Heart right ventricle (tissue), 16 donors: ENCODE measurements around the gene PCDHGA10. TPM values are rescaled to one million over a fixed set of nuclear protein-coding genes. Genes with fewer than 3 reads are reported as not detected.
"Not testable (repeated sequence)": the region's sequence is repeated elsewhere in the genome, so short reads cannot be mapped to it uniquely, and the experiment has no call there.

Experiments
- ATAC-seq, 8 donors: fragments of 200-7000 bp; cut with Tn5 transposase; one replicate each; pipeline ENCODE4 v1.9.1; 2020; ENCODE audit warnings: mild to moderate bottlenecking in 8 of 8, moderate library complexity in 8 of 8, moderate number of reproducible peaks in 1 of 8
- DNase-seq, 2 donors: peaks; one replicate each; pipeline ENCODE4 v3.0.0-alpha.2; 2020
- H3K27ac ChIP-seq, 10 donors: fragments of 200-600 bp; sonication (generic) in 2 of 10; one replicate each; pipeline versions ENCODE4 v1.5.0 to v1.8.0; 2020 to 2022; ENCODE audit warnings: mild to moderate bottlenecking in 3 of 10
- H3K27me3 ChIP-seq, 7 donors: fragments of 200-600 bp; one replicate each; pipeline ENCODE4 v1.8.0; 2021 to 2022; ENCODE audit warnings: mild to moderate bottlenecking in 2 of 7
- H3K36me3 ChIP-seq, 9 donors: fragments of 200-600 bp; sonication (generic) in 1 of 9; one replicate each; pipeline versions ENCODE4 v1.5.0 to v1.8.0; 2020 to 2022; ENCODE audit warnings: mild to moderate bottlenecking in 2 of 9
- H3K4me1 ChIP-seq, 9 donors: fragments of 200-600 bp; sonication (generic) in 1 of 9; one replicate each; pipeline versions ENCODE4 v1.5.0 to v1.8.0; 2020 to 2022; ENCODE audit warnings: mild to moderate bottlenecking in 4 of 9
- H3K4me3 ChIP-seq, 10 donors: fragments of 200-600 bp; sonication (generic) in 2 of 10; one replicate each; pipeline versions ENCODE4 v1.5.0 to v1.8.0; 2020 to 2022; ENCODE audit warnings: mild to moderate bottlenecking in 7 of 10, moderate library complexity in 2 of 10
- H3K9me3 ChIP-seq, 11 donors: fragments of 200-600 bp in 10 of 11; sonication (generic) in 2 of 11; one replicate each; pipeline versions ENCODE4 v1.5.0 to v1.8.0; 2013 to 2022; ENCODE audit warnings: mild to moderate bottlenecking in 2 of 11, control low read depth in 1 of 11, moderate library complexity in 1 of 11
- CTCF ChIP-seq, 9 donors: fragments of 200-600 bp; sonication (generic) in 2 of 9; IDR thresholded peaks; one replicate each; pipeline versions ENCODE4 v1.5.0 to v1.8.0; 2021 to 2022; ENCODE audit warnings: antibody characterized with exemption in 9 of 9, mild to moderate bottlenecking in 5 of 9, moderate library complexity in 1 of 9
- WGBS, 2 donors: extraction: QIAGEN DNeasy Blood & Tissue Kit; methylation state at CpG; one replicate each; pipeline ENCODE4 v1.1.7; 2013; ENCODE audit warnings: inconsistent platforms in 1 of 2; 5-methylcytosine and 5-hydroxymethylcytosine counted together
- intact Hi-C, 10 donors: fragments of 100-400 bp; cut with DNase I; formaldehyde crosslinking; loops; one replicate each; pipeline versions ENCODE4 v1.11.1 to v1.14.2; 2022
- polyA plus RNA-seq, 2 donors: library from polyadenylated mRNA; stranded (reverse); fragments of 200-250 nt; gene quantifications; one replicate each; pipeline ENCODE4 v1.2.3, GENCODE V29; 2013
- total RNA-seq, 10 donors: library from RNA; stranded (reverse); fragmentation: NEBNext Ultra II Directional in 3 of 10; extraction: Animal tissue kit (Norgen Biotek cat#: 25700) in 3 of 10; gene quantifications; one replicate each; pipeline versions ENCODE4 v1.2.1 to v1.2.4, GENCODE V29; 2021 to 2023
- donor health status: Arrhythmogenic right ventricular cardiomyopathy.
- donor health status: ischemic (EF 13 %, LVEDD 7.1; RV severe dilation, severe dysfunction).
- donor health status: healthy with polysubstance abuse.
- donor health status: DM: no; HTN: yes; CAD: no.
- donor health status: DM: no; HTN: no; CAD: no.
- donor health status: ischemic (EF 25% LVEDD 6.9; RV normal size, moderate dysfunction).
- donor health status: ischemic (EF 25% LVEDD 5.7; RV mildly dilated, moderate dysfunction).
- donor health status: healthy.
- donor health status: DM: yes; HTN: yes; CAD: no.
- donor health status: Ischemic cardiomyopathy.
- donor health status: ischemic (EF 35%, LVEDD 5.7; RV mildly dilated, moderate dysfunction).
- donor health status: nonischemic (EF 11% LVEDD 7.7; RV severe dilation, severe dysfunction).
- donor health status: DM: yes; HTN: yes; CAD: no.
- donor health status: PGD.
- donor health status: ischemic (EF 29% LVEDD 5.4; RV normal size, mild dysfunction).
- donor health status: nonischemic (EF 23%, LVEDD 6.1; RV moderate dilation, normal function).

Gene PCDHGA10
- total and polyA plus RNA-seq, 12 donors, result 0.52 to 7.8 (median 6.3) TPM

- H3K27ac ChIP-seq, result no peak overlapping the region
- H3K27me3 ChIP-seq, result peaks cover 0 to 56% (median 0%) of the 10 kb centered on the region in 7 donors
- H3K36me3 ChIP-seq, result peaks cover 0 to 28% (median 3%) of the 10 kb centered on the region in 9 donors
- no peak for ATAC-seq
- peaks cover 0 to 14% (median 0%) of the 10 kb centered on the region in 9 donors for H3K4me1 ChIP-seq
- H3K4me3 ChIP-seq, result no peak overlapping the region
- intact Hi-C loops, result loop anchor here in 1 of 10 donors (5.0 kb wide), 1 partner anchor 37 kb away; the partner anchor contains the start of gene PCDHGB1
- H3K9me3 ChIP-seq, result peaks cover 0 to 97% (median 65%) of the 10 kb centered on the region in 11 donors
- DNase-seq, result no peak
- 40% methylated on average over 77 of the region's 77 CpGs for WGBS, 2 donors
- TF ChIP-seq CTCF (IDR thresholded peaks at IDR 0.05), result no peak
Observed at GRCh38 chr5:141389153-141390042, 23.4 kb upstream of the PCDHGA10 start.

GRCh38 chr5:141392429-141393198 lies 20.2 kb upstream of the PCDHGA10 start, which contains the start of gene PCDHGA8:
TSS of gene PCDHGA8 (plus strand) at chr5:141392633. CDS start at chr5:141392814, 181 bp downstream.
- Histone ChIP-seq H3K27ac (no peak within 1 kb of the TSS), H3K4me3 (no peak within 1 kb of the TSS), H3K36me3 (peaks cover 0 to 28% (median 3%) of the 10 kb centered on the region in 9 donors), H3K4me1 (peaks cover 0 to 8% (median 0%) of the 10 kb centered on the region in 9 donors), H3K9me3 (peaks cover 0 to 95% (median 58%) of the 10 kb centered on the region in 11 donors), H3K27me3 (peaks cover 0 to 72% (median 0%) of the 10 kb centered on the region in 7 donors)
- TF ChIP-seq CTCF (IDR thresholded peaks at IDR 0.05), result peak in 4 of 9 donors; percentile 21 to 31 (median 27)
- DNase-seq, result no peak
- intact Hi-C loops, result loop anchor here in 1 of 10 donors (5.0 kb wide), 1 partner anchor 40 kb away; the partner anchor contains the start of gene PCDHGB1
- 37 to 40% methylated on average over 38 of the region's 38 CpGs for WGBS, 2 donors
- ATAC-seq, result no peak

- Histone ChIP-seq H3K27ac (no peak overlapping the region), H3K4me3 (no peak overlapping the region), H3K36me3 (peaks cover 0 to 28% (median 3%) of the 10 kb centered on the region in 9 donors), H3K9me3 (peaks cover 0 to 95% (median 57%) of the 10 kb centered on the region in 11 donors), H3K27me3 (peaks cover 0 to 74% (median 0%) of the 10 kb centered on the region in 7 donors), H3K4me1 (peaks cover 0 to 8% (median 0%) of the 10 kb centered on the region in 9 donors)
- DNase-seq, result no peak
- ATAC-seq, result peak in 1 of 8 donors; percentile 32
- intact Hi-C loops, result loop anchor here in 1 of 10 donors (5.0 kb wide), 1 partner anchor 41 kb away; the partner anchor contains the start of gene PCDHGB1
- 46 to 54% methylated on average over 21 of the region's 21 CpGs for WGBS, 2 donors
- TF ChIP-seq CTCF (IDR thresholded peaks at IDR 0.05), result no peak
Observed at GRCh38 chr5:141393267-141393666, 19.5 kb upstream of the PCDHGA10 start.

- Histone ChIP-seq H3K27me3 (peaks cover 0 to 73% (median 0%) of the 10 kb centered on the region in 7 donors), H3K36me3 (peaks cover 0 to 30% (median 3%) of the 10 kb centered on the region in 9 donors), H3K9me3 (peaks cover 0 to 94% (median 55%) of the 10 kb centered on the region in 11 donors)
- H3K4me3 ChIP-seq, H3K4me1 ChIP-seq, DNase-seq, ATAC-seq, H3K27ac ChIP-seq: not testable (repeated sequence)
- intact Hi-C loops, result loop anchor here in 1 of 10 donors (5.0 kb wide), 1 partner anchor 42 kb away; the partner anchor contains the start of gene PCDHGB1
- 40 to 45% methylated on average over 42 to 44 of the region's 53 CpGs for WGBS, 2 donors
Observed at GRCh38 chr5:141394401-141395187, 18.2 kb upstream of the PCDHGA10 start.
